ENCODE data around the gene ST6GALNAC4.

Gene ST6GALNAC4

GRCh38 chr9:127869310-127870152 is 47.3 kb downstream of the ST6GALNAC4 start:
- peak; percentile 72 to 82 for DNase-seq

DNA sequence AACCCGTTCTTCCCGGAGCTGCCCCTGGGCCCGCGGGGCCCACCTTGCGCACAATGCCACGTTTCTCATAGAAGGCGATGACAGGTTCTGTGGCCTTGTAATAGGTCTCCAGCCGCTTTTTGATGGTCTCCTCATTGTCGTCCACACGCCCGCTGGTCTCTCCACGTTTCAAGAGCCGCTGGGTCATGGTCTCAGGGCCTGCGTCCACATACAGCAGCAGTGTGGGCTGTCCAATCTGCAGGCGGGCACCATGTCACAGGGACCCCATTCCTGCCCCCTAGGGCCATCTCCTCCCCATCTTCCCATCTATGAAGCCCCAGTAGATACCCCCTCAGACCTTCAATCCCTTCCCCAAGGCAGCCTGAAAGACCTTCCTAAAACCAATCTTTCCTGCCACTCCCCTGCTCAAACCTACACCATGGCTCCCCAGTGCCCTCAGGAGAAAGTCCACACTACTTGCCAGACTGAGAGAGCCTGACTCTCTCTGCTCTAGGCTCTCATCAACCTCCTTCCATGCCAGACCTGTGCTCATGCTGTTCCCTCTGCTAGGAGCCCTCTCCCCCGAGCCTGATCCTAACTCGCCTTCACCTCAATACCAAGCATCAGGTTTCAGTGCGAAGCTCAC is 48.5 kb downstream of the ST6GALNAC4 start:
- no peak for DNase-seq

GRCh38 chr9:127867356-127868277 is 49.2 kb downstream of the ST6GALNAC4 start:
- DNase-seq = no peak

GRCh38 chr9:127866535-127866934 is 50.3 kb downstream of the ST6GALNAC4 start:
- DNase-seq = no peak

- no peak for DNase-seq
These were observed 51.0 kb downstream of the ST6GALNAC4 start for GRCh38 chr9:127865645-127866464.

GRCh38 chr9:127863191-127863621 is 53.6 kb downstream of the ST6GALNAC4 start:
- DNase-seq = no peak

- peak in 1 of 2 donors; percentile 25 for DNase-seq
These were observed 54.5 kb downstream of the ST6GALNAC4 start for GRCh38 chr9:127862075-127863011.

GRCh38 chr9:127860779-127861178 is 56.1 kb downstream of the ST6GALNAC4 start:
- DNase-seq = no peak

- no peak for DNase-seq
These were observed 56.6 kb downstream of the ST6GALNAC4 start for GRCh38 chr9:127860260-127860659.

- no peak for DNase-seq
These were observed 58.8 kb downstream of the ST6GALNAC4 start for GRCh38 chr9:127858041-127858512.

Measured in activated CD4-positive, alpha-beta T cell treated with anti-CD3 and anti-CD28 coated beads for 4 hours (primary cell).